HG03520 (cell line): ENCODE data around the gene CSF2RB.

ENCODE experiments used
- ATAC-seq: cut with Tn5 transposase; IDR thresholded peaks from one replicate; pipeline ENCODE4 v1.9.1; 2021; ENCODE audit warnings: mild to moderate bottlenecking, moderate library complexity; ENCODE audit not compliant: unreplicated experiment

The CSF2RB gene

GRCh38 chr22:36913427-36914389 lies at the start of gene CSF2RB:
CSF2RB (plus strand) TSS chr22:36913628; CDS start chr22:36922208, 8,580 bp downstream.
- ATAC-seq, result no peak

DNA sequence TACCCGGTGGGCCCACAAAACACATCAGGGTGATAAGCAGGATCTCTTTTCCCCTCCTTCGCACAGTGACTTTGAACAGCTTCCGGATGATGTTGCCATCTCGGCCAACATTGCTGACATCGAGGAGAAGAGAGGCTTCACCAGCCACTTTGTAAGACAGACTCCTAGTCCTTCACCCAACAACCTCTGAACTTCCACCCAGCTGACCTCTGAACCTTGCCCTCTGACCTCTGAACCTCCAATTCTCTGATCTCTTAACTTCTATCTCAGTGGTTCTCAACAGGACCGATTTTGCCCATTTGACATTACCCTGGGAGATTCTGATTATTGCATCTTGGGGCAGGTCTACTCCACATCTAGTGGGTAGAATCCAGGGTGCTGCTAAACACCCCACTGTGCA lies 49.4 kb upstream of the CSF2RB start:
- ATAC-seq, result no peak

- no peak for ATAC-seq
Observed at GRCh38 chr22:36864454-36865215, 48.8 kb upstream of the CSF2RB start.

GRCh38 chr22:36865346-36865745 lies 48.1 kb upstream of the CSF2RB start:
- ATAC-seq, result no peak

GRCh38 chr22:36867695-36868094 lies 45.7 kb upstream of the CSF2RB start:
- ATAC-seq, result no peak

DNA sequence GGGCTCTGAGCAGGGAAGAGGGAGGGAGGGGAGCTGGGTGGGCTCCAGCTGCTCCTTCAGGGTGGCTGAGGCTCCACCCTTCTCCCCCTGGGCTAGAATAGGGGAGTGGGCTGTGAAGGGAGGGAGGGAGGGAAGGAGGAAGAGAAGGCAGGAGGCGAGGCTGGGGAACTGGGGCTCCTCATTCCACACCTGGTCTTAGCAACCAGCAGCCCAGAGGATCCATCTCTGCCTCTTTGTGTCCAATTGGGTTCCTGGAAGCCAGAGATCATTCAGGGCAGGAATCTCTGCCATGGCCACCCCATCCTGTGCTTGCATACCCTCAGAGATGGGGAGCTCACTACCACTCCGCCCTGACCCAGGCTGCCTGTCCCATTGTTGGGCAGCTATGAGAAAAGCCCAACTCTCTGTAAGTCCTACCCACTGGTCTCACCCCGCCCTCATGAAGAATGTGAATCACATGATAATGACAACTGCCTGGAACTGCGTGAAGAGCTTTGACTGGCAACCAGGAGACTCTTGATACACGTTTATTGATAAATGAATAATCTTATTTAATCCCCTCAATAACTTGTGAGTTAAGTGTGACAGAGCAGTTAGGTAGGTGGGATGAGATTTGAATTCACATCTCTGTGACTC lies 44.8 kb upstream of the CSF2RB start:
- no peak for ATAC-seq

DNA sequence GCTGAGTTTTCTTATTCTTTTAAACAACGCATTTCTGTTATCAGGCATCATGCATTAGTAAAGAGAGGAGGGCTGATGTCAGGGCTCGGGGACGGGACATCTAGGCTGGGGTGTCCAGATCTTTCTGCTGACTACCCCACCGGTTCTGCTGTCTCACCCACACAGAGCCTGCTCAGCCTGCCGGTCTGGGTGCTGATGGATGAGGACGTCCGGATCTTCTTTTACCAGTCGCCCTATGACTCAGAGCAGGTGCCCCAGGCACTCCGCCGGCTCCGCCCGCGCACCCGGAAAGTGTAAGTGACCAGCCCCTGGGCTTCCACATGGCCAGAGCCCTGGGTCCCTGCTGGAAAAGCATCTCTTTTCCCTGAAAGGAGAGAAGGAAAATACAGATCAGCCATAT lies 43.2 kb upstream of the CSF2RB start:
- ATAC-seq, result no peak

DNA sequence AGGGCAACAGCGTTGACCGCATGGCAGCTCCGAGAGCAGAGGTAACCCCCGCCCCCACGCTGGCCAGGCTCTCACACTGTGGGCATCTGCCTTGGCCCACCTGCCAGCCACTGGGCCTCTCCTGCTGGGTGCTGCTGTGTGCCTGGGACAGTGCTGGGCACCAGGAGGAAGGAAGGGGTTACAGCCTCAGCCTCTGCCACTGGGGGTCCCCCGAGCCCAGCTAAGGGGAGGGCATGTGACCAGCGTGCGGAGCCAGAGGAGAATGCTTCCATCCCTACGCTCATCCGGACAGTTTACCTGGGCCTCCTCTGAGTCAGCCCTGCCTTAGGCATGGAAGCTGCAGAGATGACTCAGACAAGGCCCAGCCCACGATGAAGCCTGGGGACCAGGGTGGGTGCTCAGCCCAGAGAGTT lies 41.8 kb upstream of the CSF2RB start:
- no peak for ATAC-seq

DNA sequence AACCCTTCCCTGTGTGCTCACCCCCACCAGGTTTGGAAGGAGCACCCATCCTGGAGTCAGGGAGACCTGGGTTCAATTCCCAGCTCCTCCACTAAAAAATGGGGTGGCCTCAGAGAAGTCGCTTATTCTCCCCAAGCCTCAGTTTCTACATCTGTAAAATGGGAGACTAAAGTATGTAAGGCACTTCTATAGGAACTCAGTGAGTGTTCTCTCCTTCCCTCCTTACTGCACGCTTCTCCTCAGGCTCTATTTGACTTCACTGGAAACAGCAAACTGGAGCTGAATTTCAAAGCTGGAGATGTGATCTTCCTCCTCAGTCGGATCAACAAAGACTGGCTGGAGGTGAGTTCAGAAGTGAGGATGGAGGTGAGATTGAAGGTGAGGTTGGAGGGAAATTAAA lies 41.3 kb upstream of the CSF2RB start:
- no peak for ATAC-seq

DNA sequence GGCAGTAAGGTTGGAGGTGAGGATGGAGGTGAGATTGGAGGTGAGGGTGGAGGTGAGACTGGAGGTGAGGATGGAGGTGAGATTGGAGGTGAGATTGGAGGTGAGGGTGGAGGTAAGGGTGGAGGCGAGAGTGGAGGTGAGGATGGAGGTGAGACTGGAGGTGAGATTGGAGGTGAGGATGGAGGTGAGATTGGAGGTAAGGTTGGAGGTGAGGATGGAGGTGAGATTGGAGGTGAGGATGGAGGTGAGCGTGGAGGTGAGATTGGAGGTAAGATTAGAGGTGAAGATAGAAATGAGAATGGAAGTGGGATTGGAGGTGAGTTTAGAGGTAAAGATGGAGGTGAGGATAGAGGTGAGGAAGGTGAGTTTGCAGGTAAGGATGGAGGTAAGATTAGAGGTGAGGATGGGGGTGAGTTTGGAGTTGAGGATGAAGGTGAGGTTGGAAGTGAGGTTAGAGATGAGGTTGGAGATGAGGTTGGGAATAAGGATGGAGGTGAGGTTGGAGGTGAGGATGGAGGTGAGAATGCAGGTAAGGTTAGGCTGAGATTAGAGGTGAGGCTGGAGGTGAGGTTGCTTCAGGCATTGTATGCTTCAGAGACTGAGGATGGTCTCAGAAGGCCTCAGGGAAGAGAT lies 40.4 kb upstream of the CSF2RB start:
- ATAC-seq, result no peak

DNA sequence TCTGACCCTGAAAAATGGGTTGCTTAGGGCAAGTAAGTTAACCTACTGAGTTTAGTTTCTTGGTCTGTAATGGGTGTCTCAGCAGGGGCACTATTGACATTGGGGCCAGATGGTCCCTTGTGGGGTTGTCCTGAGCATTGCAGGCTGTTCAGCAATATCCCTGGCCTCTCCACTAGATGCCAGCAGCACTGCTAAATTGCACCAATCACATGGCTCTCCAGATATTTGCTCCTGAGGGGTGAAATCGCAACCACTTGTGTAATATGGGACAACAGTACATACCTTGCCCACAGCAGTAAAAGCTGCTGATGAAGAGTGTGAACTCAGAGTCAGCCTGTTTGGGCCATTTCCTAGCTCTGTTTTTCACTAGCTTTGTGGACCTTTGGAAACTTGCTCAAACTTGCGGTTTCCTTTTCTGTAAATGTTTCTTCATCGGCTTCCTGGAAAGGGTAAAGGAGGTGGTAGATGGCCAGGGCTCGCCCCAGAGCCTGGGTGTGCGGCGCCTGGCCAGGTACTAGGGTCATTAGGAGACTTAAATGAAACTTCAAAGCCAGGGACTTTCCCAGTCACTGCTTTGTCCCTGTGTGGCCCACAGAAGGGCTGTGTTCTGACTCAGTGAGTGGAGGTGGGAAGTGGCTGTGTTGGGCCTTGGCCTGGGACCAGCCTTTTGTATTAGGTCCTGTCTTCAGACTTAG lies 39.7 kb upstream of the CSF2RB start:
- peak; percentile 50 for ATAC-seq

DNA sequence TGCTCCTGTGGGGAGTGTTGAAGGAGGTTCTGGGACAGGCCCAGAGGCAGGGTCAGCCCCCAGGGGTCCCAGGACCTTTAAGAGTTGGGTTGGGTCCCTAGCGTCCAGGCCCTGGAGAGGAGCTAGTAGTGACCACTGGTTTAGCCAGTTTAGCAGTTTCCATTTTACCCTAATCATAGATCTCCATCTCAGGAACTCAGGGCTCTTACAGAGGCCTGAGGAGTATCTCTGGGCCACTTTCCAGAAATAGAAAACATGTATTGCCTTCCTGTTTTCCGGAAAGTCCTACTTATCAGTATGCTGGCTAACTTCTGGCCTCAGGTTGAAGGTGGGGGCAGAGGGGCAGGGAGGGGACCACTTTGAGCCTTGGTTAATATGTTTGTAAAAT lies 39.1 kb upstream of the CSF2RB start:
- no peak for ATAC-seq

DNA sequence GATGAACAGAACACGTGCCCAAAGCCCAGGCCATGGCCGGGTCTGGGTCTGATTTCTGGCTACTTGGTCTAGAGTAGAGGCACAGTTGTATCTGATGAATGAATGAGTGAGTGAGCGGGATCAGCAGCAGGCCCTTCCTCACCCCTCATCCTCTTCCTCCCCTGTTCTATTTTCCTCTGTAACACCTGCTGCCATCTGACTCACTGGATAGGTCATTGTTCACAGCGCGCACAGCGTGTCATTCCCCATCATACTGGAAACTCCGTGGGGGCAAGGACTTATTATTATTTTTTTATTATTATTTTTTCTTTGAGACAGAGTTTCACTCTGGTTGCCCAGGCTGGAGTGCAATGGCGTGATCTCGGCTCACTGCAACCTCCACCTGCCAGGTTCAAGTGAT lies 38.7 kb upstream of the CSF2RB start:
- ATAC-seq, result no peak

DNA sequence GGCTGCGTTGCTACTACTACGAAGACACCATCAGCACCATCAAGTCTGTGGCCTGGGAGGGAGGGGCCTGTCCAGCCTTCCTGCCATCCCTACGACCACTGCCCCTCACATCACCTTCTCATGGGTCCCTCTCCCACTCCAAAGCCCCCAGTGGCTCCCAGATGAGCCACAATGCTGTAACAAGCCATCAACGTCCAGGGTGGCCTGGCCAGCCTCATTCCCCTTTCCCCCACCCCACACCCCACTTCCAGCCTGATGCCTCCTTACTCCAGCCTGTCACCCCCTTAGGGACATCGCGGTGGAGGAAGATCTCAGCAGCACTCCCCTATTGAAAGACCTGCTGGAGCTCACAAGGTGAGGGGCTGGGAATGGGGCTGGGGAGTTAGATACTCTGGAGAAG lies 37.7 kb upstream of the CSF2RB start:
- ATAC-seq, result no peak

DNA sequence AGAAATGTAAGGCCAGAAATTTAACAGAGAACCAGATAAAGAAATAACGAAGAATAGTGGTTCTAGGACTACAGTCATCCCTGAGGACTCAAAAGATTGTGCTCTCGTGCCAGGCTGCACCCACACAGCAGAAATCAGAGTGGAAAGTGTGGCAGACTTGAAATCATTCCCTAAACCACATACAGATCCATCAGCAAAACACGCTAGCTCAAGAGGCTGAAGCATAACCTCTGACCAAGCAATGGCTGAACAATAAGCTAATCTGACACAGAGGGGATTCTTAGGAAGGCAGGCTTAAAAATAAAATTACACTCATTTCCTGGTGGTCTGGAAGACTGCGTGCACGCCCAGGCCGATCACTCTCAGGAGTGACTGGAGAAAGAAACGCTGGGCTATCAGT lies 33.7 kb upstream of the CSF2RB start:
- ATAC-seq, result no peak

DNA sequence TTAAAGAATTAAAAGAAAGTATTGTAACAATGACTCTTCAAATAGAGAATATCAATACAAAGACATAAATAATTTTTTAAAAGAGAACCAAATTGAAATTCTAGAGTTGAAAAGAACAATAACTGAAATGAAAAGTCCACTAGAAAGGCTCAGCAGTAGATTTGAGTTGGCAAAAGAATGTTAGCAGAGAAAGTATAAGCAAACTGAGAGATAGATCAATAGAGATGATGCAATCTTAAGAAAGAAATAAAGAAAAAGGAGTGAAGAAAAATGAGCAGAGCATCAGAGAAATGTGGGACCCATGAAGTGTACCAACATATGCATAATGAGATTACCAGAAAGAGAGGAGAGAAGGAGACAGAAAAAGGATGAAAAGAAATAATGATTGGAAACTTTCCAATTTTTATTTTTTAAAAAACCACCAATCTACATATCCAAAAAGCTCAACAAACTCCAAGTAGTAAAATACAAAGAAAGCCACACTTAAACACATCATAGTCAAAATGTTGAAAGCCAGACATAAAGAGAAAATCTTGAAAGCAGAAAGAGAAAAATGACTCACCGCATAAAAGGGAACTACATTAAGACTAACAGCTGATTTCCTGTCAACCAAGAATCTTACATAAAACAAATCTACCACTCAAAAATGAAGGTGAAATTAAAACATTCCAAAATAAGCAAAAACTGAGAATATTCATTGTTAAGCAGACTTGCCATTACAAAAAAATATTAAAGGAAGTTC lies 31.8 kb upstream of the CSF2RB start:
- ATAC-seq, result no peak

DNA sequence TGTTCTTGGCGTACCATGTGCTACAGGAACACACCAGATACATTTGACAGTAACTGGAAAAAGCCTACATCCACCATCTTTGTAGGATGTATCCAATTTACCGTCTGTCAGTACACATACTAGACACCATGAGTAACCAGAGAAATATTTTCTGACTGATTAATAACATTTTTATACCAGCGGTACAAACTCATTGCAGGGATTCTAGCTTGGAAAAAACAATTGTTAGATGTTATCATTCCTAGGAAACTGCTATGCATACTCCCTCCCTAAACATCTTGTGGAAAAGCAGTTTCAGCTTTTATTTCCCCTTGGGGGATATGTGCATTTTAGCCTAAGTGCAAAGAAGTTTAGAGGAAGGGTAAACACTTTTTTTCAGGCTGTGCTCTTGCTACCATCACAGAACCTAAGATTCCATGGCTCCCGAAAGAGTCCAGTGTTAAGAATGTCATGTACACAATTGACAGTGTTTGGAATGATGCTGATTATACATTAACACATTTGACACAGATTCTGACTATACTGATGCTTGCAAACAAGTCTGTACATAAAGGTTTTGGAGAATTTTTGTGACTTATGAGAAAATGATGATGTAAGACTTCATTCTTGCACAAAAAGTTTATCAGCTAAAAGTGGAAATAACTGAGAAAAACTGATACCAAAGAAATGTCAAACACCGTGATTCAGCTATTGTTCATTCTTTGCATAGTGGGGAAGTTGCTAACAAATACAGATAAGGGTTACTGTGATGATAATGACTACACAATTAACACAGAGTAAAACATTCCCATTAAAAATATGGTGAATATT lies 28.9 kb upstream of the CSF2RB start:
- ATAC-seq, result no peak

DNA sequence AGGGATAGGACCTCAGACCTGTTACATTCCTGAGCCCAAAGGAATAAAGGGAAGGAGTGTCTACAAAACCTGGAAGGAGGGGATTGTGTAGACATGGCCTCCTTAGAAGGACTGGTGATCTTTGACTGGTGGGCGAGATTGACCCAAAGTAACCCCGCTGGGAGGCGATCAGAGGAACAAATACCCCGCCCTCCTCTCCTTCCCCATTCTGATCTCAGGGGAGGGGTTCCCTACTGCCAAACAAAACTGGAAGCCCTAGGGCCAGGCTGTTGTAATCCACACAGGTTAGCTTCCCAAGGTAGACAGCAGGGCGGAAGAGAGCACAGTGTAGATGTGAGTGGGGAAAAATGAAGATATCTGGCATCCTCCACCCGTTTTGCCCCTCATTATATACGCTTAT lies 28.0 kb upstream of the CSF2RB start:
- ATAC-seq, result no peak

DNA sequence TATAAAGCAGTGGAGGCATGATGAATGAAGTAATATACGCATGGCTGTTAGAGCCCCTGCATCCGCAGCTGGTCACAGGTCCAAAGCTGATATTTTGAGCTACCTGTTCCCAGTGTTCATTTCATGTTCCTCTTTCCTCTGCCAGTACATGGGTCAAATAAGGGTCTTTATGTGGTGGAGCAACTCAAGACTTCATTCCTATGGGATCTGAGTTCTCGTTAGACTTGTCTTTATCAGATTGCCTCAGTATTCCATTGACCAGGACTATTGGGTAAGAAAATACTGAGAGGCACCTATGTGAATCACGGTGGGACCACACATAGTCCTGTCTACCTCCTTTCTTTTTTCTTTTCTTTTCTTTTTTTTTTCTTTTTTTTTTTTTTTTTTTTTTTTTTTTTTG lies 27.4 kb upstream of the CSF2RB start:
- no peak for ATAC-seq
